ENCODE measurements around the gene MIAT. TPM values are rescaled to one million over a fixed set of nuclear protein-coding genes. Genes with fewer than 3 reads are reported as not detected.
A peak's percentile ranks its signal among the peaks of the same experiment; 100 is the strongest.

MIAT gene
- total and polyA plus RNA-seq, 2 of the 8 experiments (the other 6 are each of a cell fraction or from before 2014, with no cell fraction given) = 27.6 to 36.0 TPM

GRCh38 chr22:26689513-26690301, 32.3 kb downstream of the MIAT start:
- no peak for DNase-seq (ENCODE audit: low read depth in 1 of 2, low spot score in 2 of 2)
- Histone ChIP-seq H4K8ac (ENCODE audit: extremely low read depth, insufficient read depth, low read length) (no peak overlapping the region), H4K20me1 (replicated peaks in 1 of 2; ENCODE audit: control insufficient read depth in 1 of 2, insufficient read depth in 2 of 2, low read length in 2 of 2) (no peaks in the 10 kb centered on the region), H3K23me2 (ENCODE audit: low read depth, low read length) (no peaks in the 10 kb centered on the region), H3K4me2 (ENCODE audit: insufficient read depth in 1 of 2, low read depth in 2 of 2, low read length in 2 of 2) (peak overlapping the region in 1 of 2 experiments; percentile 29; a peak in 2 of 4 replicates), H3K9ac (replicated peaks in 1 of 4; ENCODE audit: extremely low read depth in 1 of 4, low read depth in 3 of 4, low read length in 3 of 4) (no peak overlapping the region), H3K56ac (replicated peaks; ENCODE audit: insufficient read length, low read depth, low read length) (no peak overlapping the region), H3K36me3 (ENCODE audit: control insufficient read depth in 2 of 4, insufficient read depth in 4 of 4, low read length in 3 of 4) (no peaks in the 10 kb centered on the region), H3K4ac (replicated peaks; ENCODE audit: insufficient read length, low read depth, low read length) (no peak overlapping the region), H3K9me3 (ENCODE audit: insufficient read depth in 2 of 2, low read depth in 1 of 2, low read length in 1 of 2) (0 out of 4 replicates have a peak, but pooled peaks cover 0 to 2% of the 10 kb centered on the region in 2 experiments), H4K91ac (replicated peaks; ENCODE audit: insufficient read length, low read length) (no peak overlapping the region), H3K79me2 (ENCODE audit: control insufficient read depth in 1 of 2, insufficient read depth in 2 of 2, low read length in 2 of 2) (no peaks in the 10 kb centered on the region), H3K23ac (ENCODE audit: insufficient read length) (no peak overlapping the region), H3K18ac (ENCODE audit: extremely low read depth, low read length) (no peak overlapping the region), H2BK20ac (ENCODE audit: low read length) (peak overlapping the region; percentile 1; the same call in 1 of the 2 replicates), H3K4me1 (replicated peaks in 1 of 4; ENCODE audit: control insufficient read depth in 3 of 4, insufficient read depth in 4 of 4, low read length in 3 of 4) (peaks cover 3 to 13% (median 8%) of the 10 kb centered on the region in 4 experiments; a peak in 6 of 7 replicates), H3K4me3 (ENCODE audit: extremely low read depth in 1 of 4, insufficient read depth in 2 of 4, low read depth in 3 of 4, low read length in 4 of 4) (no peak overlapping the region), H2BK120ac (replicated peaks; ENCODE audit: low read depth, low read length) (no peak overlapping the region), H3K14ac (ENCODE audit: insufficient read length) (no peak overlapping the region), H2AFZ (ENCODE audit: low read length) (no peak overlapping the region), H2BK15ac (ENCODE audit: low read length) (no peak overlapping the region), H3K27ac (ENCODE audit: low read depth, low read length) (no peak overlapping the region), H2BK5ac (ENCODE audit: low read depth, low read length) (no peak overlapping the region), H3K27me3 (replicated peaks in 1 of 4; ENCODE audit: control insufficient read depth in 3 of 4, extremely low read depth in 1 of 4, insufficient read depth in 3 of 4, low read length in 3 of 4) (peaks cover 0 to 6% (median 0%) of the 10 kb centered on the region in 4 experiments; a peak in 2 of 7 replicates), H4K5ac (ENCODE audit: insufficient read length, low read depth, low read length) (no peak overlapping the region), H2BK12ac (ENCODE audit: low read depth, low read length) (no peak overlapping the region), H2AK5ac (ENCODE audit: low read depth, low read length) (no peak overlapping the region), H3K79me1 (ENCODE audit: low read depth, low read length) (no peaks in the 10 kb centered on the region)
- WGBS, 2 experiments (ENCODE audit: extremely low coverage in 1 of 2, insufficient coverage in 1 of 2, insufficient read length in 1 of 2, insufficient replicate concordance in 2 of 2, low coverage in 1 of 2, low lambda C conversion rate in 2 of 2, missing lambda C conversion rate in 1 of 2) = 41% methylated on average over 12 of the region's 12 CpGs; no CpG with 5 or more reads in 1 of the 2 experiments
- ChIA-PET CTCF (ENCODE audit: partially characterized antibody) (no interaction called here), POLR2A (ENCODE audit: partially characterized antibody) (interaction anchor here (0.9 to 1.0 kb wide), 2 partner anchors 14 to 15 kb away, joined by 3 read pairs; no protein-coding TSS in a partner anchor)
- TF ChIP-seq SP2 (IDR thresholded peaks at IDR 0.05; ENCODE audit: low read length) (no peak), MAX (IDR thresholded peaks at IDR 0.05) (peak; percentile 85), FOSL1 (IDR thresholded peaks at IDR 0.05; ENCODE audit: insufficient read depth, low read depth, low read length) (no peak), NANOG (IDR thresholded peaks at IDR 0.05; ENCODE audit: insufficient read depth, low read depth, low read length, poor library complexity, severe bottlenecking) (peak; percentile 82), E2F6 (IDR thresholded peaks at IDR 0.05) (peak; percentile 74), MAFK (IDR thresholded peaks at IDR 0.05; ENCODE audit: low read depth, low read length) (no peak)
- peak; percentile 88 for FAIRE-seq

All from H1 (cell line).